Gastrocnemius medialis (tissue), 4 donors: ENCODE results near the gene DENND1A. TPM values are rescaled to one million over a fixed set of nuclear protein-coding genes. Genes with fewer than 3 reads are reported as not detected.

ENCODE experiments used
- ATAC-seq, 2 donors: fragments of 150-250 bp; one replicate each; pipeline ENCODE4 v1.9.1; 2016
- DNase-seq, 2 donors: peaks; one replicate each; pipeline ENCODE4 v3.0.0-alpha.2; 2019
- H3K27ac ChIP-seq, 4 donors: fragments of 200-600 bp; sonication (generic); 1 replicate in 1 of 4; 2 replicates in 3 of 4; pipeline ENCODE4 v1.5.1; 2016 to 2018; ENCODE audit warnings: mild to moderate bottlenecking in 2 of 4, moderate library complexity in 1 of 4
- H3K27me3 ChIP-seq, 3 donors: fragments of 200-600 bp; sonication (generic) in 2 of 3; 1 replicate in 1 of 3; 2 replicates in 2 of 3; pipeline versions ENCODE4 v1.5.1 to v1.6.0; 2016 to 2019; ENCODE audit warnings: mild to moderate bottlenecking in 1 of 3, moderate library complexity in 1 of 3
- H3K36me3 ChIP-seq, 2 donors: fragments of 200-600 bp; sonication (generic) in 1 of 2; one replicate each; pipeline ENCODE4 v1.5.1; 2017 to 2018
- H3K4me1 ChIP-seq, 2 donors: fragments of 200-600 bp; sonication (generic) in 1 of 2; one replicate each; pipeline ENCODE4 v1.5.1; 2016 to 2017; ENCODE audit warnings: mild to moderate bottlenecking in 2 of 2
- H3K4me3 ChIP-seq, 4 donors: fragments of 200-600 bp; sonication (generic) in 3 of 4; 1 replicate in 1 of 4; 2 replicates in 3 of 4; pipeline ENCODE4 v1.5.1; 2016 to 2019; ENCODE audit warnings: mild to moderate bottlenecking in 2 of 4
- H3K9me3 ChIP-seq, 3 donors: fragments of 200-600 bp; sonication (generic) in 2 of 3; 1 replicate in 1 of 3; 2 replicates in 2 of 3; pipeline ENCODE4 v1.5.1; 2016 to 2019
- POLR2A ChIP-seq, 2 donors: fragments of 450-650 bp; IDR thresholded peaks; one replicate each; pipeline ENCODE4 v1.6.1; 2017; ENCODE audit warnings: antibody characterized with exemption in 2 of 2, mild to moderate bottlenecking in 2 of 2, moderate library complexity in 2 of 2
- in situ Hi-C, 4 donors: fragments of 200-750 bp; cut with MboI; loops; one replicate each; pipeline versions ENCODE4 v1.15.0 to v1.8.0; 2017; ENCODE audit warnings: low sequenced_read_pairs in 4 of 4
- intact Hi-C: fragments of 100-400 bp; cut with DNase I; formaldehyde crosslinking; loops from one replicate; pipeline ENCODE4 v1.15.1; 2023; ENCODE audit warnings: low total_unique reads
- total RNA-seq, 4 donors: library from RNA; depleted of rRNA; stranded (reverse); fragments of >200 nt; gene quantifications; one replicate each; pipeline versions ENCODE4 v1.1.0 to v1.2.3, GENCODE V29; 2016
- TF ChIP-seq, protein P1 (sequence below), 5 experiments: fragments of 450-650 bp in 3 of 5; fragments of 200-600 bp in 2 of 5; sonication (generic) in 2 of 5; IDR thresholded peaks in 4 of 5; conservative IDR thresholded peaks in 1 of 5; 1 replicate in 4 of 5; 2 replicates in 1 of 5; pipeline ENCODE4 v1.5.1; 2016 to 2019; ENCODE audit warnings: antibody characterized with exemption in 5 of 5, mild to moderate bottlenecking in 3 of 5, moderate library complexity in 3 of 5

DENND1A gene
- total RNA-seq, 4 donors from 2014 or later = 14.1 to 24.6 (median 16.4) TPM

DNA sequence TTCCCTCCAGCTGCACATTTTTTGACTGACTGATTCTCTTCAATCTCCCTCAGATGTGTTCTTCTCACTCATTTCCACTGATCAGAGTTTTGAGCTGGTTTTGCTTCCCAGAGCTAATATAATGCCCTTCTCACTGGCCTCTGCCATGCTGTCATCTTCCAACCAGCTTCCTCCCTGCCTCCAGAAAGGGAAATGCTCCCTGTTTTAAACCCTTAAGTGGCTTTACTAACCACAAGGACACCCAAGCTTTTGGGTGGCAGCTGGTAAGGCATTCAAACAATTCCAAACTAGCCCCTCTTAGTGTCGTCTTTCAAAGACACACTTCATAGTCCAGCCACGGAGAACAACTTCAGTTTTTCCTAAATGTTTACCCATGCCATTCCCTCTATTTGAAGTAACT, 401.4 kb downstream of the DENND1A start:
- no peak for ATAC-seq
- H3K36me3 ChIP-seq = no peaks in the 10 kb centered on the region
- no peak for TF ChIP-seq POLR2A (IDR thresholded peaks at IDR 0.05)
- TF ChIP-seq, protein P1, sequence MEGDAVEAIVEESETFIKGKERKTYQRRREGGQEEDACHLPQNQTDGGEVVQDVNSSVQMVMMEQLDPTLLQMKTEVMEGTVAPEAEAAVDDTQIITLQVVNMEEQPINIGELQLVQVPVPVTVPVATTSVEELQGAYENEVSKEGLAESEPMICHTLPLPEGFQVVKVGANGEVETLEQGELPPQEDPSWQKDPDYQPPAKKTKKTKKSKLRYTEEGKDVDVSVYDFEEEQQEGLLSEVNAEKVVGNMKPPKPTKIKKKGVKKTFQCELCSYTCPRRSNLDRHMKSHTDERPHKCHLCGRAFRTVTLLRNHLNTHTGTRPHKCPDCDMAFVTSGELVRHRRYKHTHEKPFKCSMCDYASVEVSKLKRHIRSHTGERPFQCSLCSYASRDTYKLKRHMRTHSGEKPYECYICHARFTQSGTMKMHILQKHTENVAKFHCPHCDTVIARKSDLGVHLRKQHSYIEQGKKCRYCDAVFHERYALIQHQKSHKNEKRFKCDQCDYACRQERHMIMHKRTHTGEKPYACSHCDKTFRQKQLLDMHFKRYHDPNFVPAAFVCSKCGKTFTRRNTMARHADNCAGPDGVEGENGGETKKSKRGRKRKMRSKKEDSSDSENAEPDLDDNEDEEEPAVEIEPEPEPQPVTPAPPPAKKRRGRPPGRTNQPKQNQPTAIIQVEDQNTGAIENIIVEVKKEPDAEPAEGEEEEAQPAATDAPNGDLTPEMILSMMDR (IDR thresholded peaks at IDR 0.05 in 4 of 5, conservative IDR thresholded peaks at IDR 0.05 in 1 of 5) = no peak
- intact Hi-C loops (no loop called here), in situ Hi-C loops (loop anchor here in 1 of 4 donors (25.0 kb wide), 1 partner anchor 509 kb away; no protein-coding TSS in a partner anchor)
- no peaks in the 10 kb centered on the region for H3K9me3 ChIP-seq
- DNase-seq = no peak
- no peaks in the 10 kb centered on the region for H3K4me1 ChIP-seq
- H3K27ac ChIP-seq = no peak overlapping the region
- no peaks in the 10 kb centered on the region for H3K27me3 ChIP-seq
- H3K4me3 ChIP-seq = no peak overlapping the region

DNA sequence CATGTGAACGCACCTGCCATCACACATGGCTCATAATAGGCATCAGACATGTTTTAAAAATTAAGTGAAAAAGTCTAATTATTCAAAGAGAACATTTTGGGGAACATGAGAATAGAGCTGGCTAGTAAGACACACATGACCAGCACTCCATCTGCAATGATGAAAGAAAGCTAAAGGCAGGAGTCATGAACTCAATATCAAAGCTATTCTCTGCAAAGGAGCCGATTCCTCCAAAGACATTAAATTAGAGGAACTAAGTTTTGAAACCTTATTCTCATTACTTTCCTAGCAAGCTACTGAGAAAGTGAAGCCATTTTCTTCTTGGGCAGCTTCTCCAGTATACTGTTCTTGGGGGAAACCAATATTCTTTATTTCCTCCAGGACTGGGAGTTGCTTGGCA, 401.9 kb downstream of the DENND1A start:
- H3K36me3 ChIP-seq = no peaks in the 10 kb centered on the region
- in situ Hi-C loops = loop anchor here in 1 of 4 donors (25.0 kb wide), 1 partner anchor 509 kb away; no protein-coding TSS in a partner anchor

DNA sequence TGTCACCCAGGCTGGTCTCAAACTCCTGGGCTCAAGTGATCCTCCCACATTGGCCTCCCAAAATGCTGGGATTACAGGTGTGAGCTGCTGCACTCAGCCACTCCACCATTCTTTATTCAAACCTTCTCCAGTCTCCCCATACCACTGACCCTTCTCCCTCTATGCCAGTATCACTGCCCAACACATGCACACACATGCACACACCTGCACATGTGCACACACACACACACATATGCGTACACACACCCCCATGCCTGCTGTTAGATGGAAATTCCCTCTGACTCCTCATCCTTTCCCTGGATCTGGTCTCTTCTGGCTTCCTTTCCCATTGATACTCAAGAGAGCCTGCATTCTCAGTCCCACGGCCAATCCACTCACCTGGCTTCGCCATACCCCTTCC, 404.0 kb downstream of the DENND1A start:
- no peak for TF ChIP-seq POLR2A (IDR thresholded peaks at IDR 0.05)
- TF ChIP-seq, protein P1 (IDR thresholded peaks at IDR 0.05 in 4 of 5, conservative IDR thresholded peaks at IDR 0.05 in 1 of 5) = no peak
- Histone ChIP-seq H3K27me3 (no peaks in the 10 kb centered on the region), H3K36me3 (no peaks in the 10 kb centered on the region), H3K27ac (no peak overlapping the region), H3K4me3 (no peak overlapping the region), H3K9me3 (no peaks in the 10 kb centered on the region), H3K4me1 (no peaks in the 10 kb centered on the region)
- DNase-seq (no peak), ATAC-seq (no peak)
- intact Hi-C loops = no loop called here
- in situ Hi-C loops = loop anchor here in 1 of 4 donors (25.0 kb wide), 1 partner anchor 511 kb away; no protein-coding TSS in a partner anchor

More for the DNA sequence above, 401.9 kb downstream of the DENND1A start:
- no peaks in the 10 kb centered on the region for H3K4me1 ChIP-seq
- intact Hi-C loops = no loop called here
- H3K9me3 ChIP-seq = no peaks in the 10 kb centered on the region
- no peak overlapping the region for H3K4me3 ChIP-seq
- H3K27ac ChIP-seq = no peak overlapping the region
- ATAC-seq (no peak), DNase-seq (no peak)
- no peaks in the 10 kb centered on the region for H3K27me3 ChIP-seq
- TF ChIP-seq, protein P1 (IDR thresholded peaks at IDR 0.05 in 4 of 5, conservative IDR thresholded peaks at IDR 0.05 in 1 of 5) = no peak
- TF ChIP-seq POLR2A (IDR thresholded peaks at IDR 0.05) = no peak

DNA sequence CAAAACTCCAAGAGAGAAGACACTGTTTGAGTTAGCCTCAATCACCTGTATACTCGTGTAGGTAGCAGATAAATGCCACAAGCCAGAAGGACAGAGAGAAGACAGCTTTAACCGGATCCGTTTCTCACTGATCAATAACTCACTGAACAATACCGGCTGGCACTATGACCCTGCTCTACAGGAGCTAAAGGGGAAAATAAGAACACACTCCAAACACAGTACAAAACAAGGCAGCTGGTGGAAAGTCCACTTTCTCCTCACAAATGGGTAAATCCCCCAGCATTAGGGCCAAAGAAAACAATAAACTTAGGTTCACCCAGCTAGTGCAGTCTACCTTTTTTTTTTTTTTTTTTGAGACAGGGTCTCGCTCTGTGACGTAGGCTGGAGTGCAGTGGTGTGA, 404.5 kb downstream of the DENND1A start:
- H3K27ac ChIP-seq = no peak overlapping the region
- H3K9me3 ChIP-seq = no peaks in the 10 kb centered on the region
- intact Hi-C loops = no loop called here
- H3K36me3 ChIP-seq = no peaks in the 10 kb centered on the region
- no peaks in the 10 kb centered on the region for H3K27me3 ChIP-seq
- ATAC-seq = no peak
- TF ChIP-seq POLR2A (IDR thresholded peaks at IDR 0.05) = no peak
- TF ChIP-seq, protein P1 (IDR thresholded peaks at IDR 0.05 in 4 of 5, conservative IDR thresholded peaks at IDR 0.05 in 1 of 5) = no peak
- H3K4me3 ChIP-seq = no peak overlapping the region
- in situ Hi-C loops = loop anchor here in 1 of 4 donors (25.0 kb wide), 1 partner anchor 512 kb away; no protein-coding TSS in a partner anchor
- no peak for DNase-seq
- no peaks in the 10 kb centered on the region for H3K4me1 ChIP-seq

DNA sequence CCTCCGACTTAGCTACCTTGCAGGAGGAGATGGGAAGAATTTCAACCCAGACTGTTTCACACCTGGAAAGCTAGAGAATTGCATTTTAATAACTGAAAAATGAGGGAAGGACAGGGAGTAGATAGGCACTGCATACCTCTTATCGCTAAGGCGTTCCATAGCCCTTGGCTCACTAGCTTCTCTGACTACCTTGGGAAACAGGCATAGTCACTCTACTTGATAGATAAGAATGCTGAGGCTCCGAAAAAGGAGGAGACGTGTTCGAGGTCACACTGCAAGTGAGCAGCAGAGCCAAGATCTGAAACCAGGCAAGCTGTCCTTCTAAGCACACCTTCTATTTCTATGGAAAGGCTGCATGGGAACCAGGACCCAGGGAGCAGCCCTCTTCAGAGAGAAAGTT, 405.1 kb downstream of the DENND1A start:
- H3K36me3 ChIP-seq = no peaks in the 10 kb centered on the region
- intact Hi-C loops = no loop called here
- ATAC-seq = no peak

More for the DNA sequence above, 405.1 kb downstream of the DENND1A start:
- DNase-seq = no peak
- in situ Hi-C loops = loop anchor here in 1 of 4 donors (25.0 kb wide), 1 partner anchor 512 kb away; no protein-coding TSS in a partner anchor
- Histone ChIP-seq H3K27ac (no peak overlapping the region), H3K27me3 (no peaks in the 10 kb centered on the region), H3K4me3 (no peak overlapping the region), H3K4me1 (no peaks in the 10 kb centered on the region), H3K9me3 (no peaks in the 10 kb centered on the region)
- TF ChIP-seq, protein P1 (IDR thresholded peaks at IDR 0.05 in 4 of 5, conservative IDR thresholded peaks at IDR 0.05 in 1 of 5) = no peak
- TF ChIP-seq POLR2A (IDR thresholded peaks at IDR 0.05) = no peak
